Mesendoderm (in vitro differentiated cells): ENCODE data around the gene OPN4.

ENCODE experiments used
- DNase-seq: peaks from one replicate; pipeline ENCODE4 v3.0.0; 2013
- H2AK5ac ChIP-seq: 2 replicates; pipeline ENCODE4 v1.6.1; 2013; ENCODE audit warnings: low read length, inconsistent platforms
- H2BK120ac ChIP-seq: 2 replicates; pipeline ENCODE4 v1.6.1; 2013; ENCODE audit warnings: low read depth, mild to moderate bottlenecking, low read length, moderate library complexity, mixed read lengths
- H2BK15ac ChIP-seq: replicated peaks from 2 replicates; pipeline ENCODE4 v1.6.1; 2013; ENCODE audit warnings: low read depth, mild to moderate bottlenecking, moderate library complexity
- H2BK5ac ChIP-seq: 2 replicates; pipeline ENCODE4 v1.6.1; 2013; ENCODE audit warnings: low read length, inconsistent platforms
- H3K18ac ChIP-seq: 2 replicates; pipeline ENCODE4 v1.6.1; 2013; ENCODE audit warnings: mild to moderate bottlenecking, low read length, mixed read lengths
- H3K23ac ChIP-seq: one replicate; pipeline ENCODE4 v1.6.1; 2013; ENCODE audit warnings: low read length
- H3K27ac ChIP-seq: 2 replicates; pipeline ENCODE4 v1.5.1; 2013; ENCODE audit warnings: low read depth, mild to moderate bottlenecking, inconsistent platforms, low read length, moderate library complexity
- H3K27me3 ChIP-seq: 2 replicates; pipeline ENCODE4 v1.6.1; 2013; ENCODE audit warnings: low read length, control low read depth, mild to moderate bottlenecking, inconsistent platforms; ENCODE audit not compliant: insufficient read depth, poor library complexity
- H3K36me3 ChIP-seq: 2 replicates; pipeline ENCODE4 v1.6.1; 2013; ENCODE audit warnings: low read length, inconsistent platforms; ENCODE audit not compliant: control insufficient read depth, insufficient read depth
- H3K4ac ChIP-seq: one replicate; pipeline ENCODE4 v1.6.1; 2013; ENCODE audit warnings: low read depth, mild to moderate bottlenecking, low read length, moderate library complexity
- H3K4me1 ChIP-seq: 2 replicates; pipeline ENCODE4 v1.6.1; 2013; ENCODE audit warnings: low read depth, low read length, inconsistent platforms; ENCODE audit not compliant: control insufficient read depth
- H3K4me2 ChIP-seq: 2 replicates; pipeline ENCODE4 v1.6.1; 2013; ENCODE audit warnings: low read length
- H3K4me3 ChIP-seq: 2 replicates; pipeline ENCODE4 v1.5.1; 2013; ENCODE audit warnings: mild to moderate bottlenecking, low read length
- H3K56ac ChIP-seq: one replicate; pipeline ENCODE4 v1.6.1; 2013; ENCODE audit warnings: low read length
- H3K79me1 ChIP-seq: 2 replicates; pipeline ENCODE4 v1.6.1; 2013; ENCODE audit warnings: low read length, inconsistent platforms
- H3K79me2 ChIP-seq: 2 replicates; pipeline ENCODE4 v1.6.1; 2013; ENCODE audit warnings: mild to moderate bottlenecking, low read length; ENCODE audit not compliant: control insufficient read depth, insufficient read depth
- H3K9ac ChIP-seq: 2 replicates; pipeline ENCODE4 v1.6.1; 2013; ENCODE audit warnings: low read length, inconsistent platforms
- H4K5ac ChIP-seq: one replicate; pipeline ENCODE4 v1.6.1; 2013; ENCODE audit warnings: low read length
- H4K8ac ChIP-seq: one replicate; pipeline ENCODE4 v1.6.1; 2013; ENCODE audit warnings: low read depth, mild to moderate bottlenecking, control low read depth, low read length, moderate library complexity
- WGBS: extraction: QIAGEN DNeasy Blood & Tissue Kit; methylation state at CpG from one replicate; pipeline ENCODE4 v1.1.7; 2013; ENCODE audit warnings: low lambda C conversion rate, missing lambda C conversion rate; ENCODE audit not compliant: insufficient coverage; ENCODE audit errors: extremely low coverage; 5-methylcytosine and 5-hydroxymethylcytosine counted together

Gene OPN4

DNA sequence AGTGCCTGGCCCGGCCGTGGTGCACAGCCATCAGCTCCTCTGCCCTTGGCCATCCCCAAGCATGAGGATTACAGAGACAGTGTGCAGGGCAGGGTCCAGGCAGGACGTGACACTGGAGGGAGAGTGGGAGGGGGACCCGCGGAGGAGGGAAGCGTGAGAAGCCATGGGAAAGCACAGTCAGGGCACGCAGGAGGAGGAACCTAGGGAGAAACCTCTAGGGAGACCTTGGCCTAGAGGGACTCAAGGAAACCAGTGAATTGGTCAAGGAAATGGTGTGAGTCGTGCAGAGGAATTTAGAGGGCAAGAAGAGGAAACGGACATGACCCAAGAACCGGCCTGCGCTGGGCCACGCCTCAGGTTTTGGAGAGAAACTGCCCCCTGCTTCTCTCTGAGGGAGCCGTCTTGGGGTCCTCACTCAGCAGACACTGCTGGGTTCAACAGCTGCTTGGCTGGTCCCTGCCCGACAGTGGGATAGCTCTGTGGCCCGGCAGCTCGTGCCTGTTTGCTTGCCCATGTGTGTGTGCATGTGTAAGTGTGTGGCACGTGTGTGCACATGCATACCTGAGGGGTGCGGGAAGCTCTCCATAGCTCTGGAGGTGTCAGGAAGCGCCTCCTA lies 3.2 kb downstream of the OPN4 start:
- H3K27me3 ChIP-seq, result no peaks in the 10 kb centered on the region
- no peak overlapping the region for H2BK15ac ChIP-seq
- H4K5ac ChIP-seq, result no peak overlapping the region
- no peaks in the 10 kb centered on the region for H3K36me3 ChIP-seq
- no peak overlapping the region for H3K18ac ChIP-seq
- H3K9ac ChIP-seq, result no peak overlapping the region
- H2AK5ac ChIP-seq, result no peak overlapping the region
- H3K23ac ChIP-seq, result no peak overlapping the region
- no peak overlapping the region for H4K8ac ChIP-seq
- no CpG with 5 or more reads among the region's 19 CpGs for WGBS
- H2BK5ac ChIP-seq, result no peak overlapping the region
- H3K4me3 ChIP-seq, result no peak overlapping the region
- no peaks in the 10 kb centered on the region for H3K4me1 ChIP-seq
- no peaks in the 10 kb centered on the region for H3K79me1 ChIP-seq
- H3K79me2 ChIP-seq, result no peaks in the 10 kb centered on the region
- H3K27ac ChIP-seq, result no peak overlapping the region
- H3K4ac ChIP-seq, result no peak overlapping the region
- no peak overlapping the region for H2BK120ac ChIP-seq
- H3K4me2 ChIP-seq, result no peak overlapping the region
- no peak for DNase-seq
- no peak overlapping the region for H3K56ac ChIP-seq

DNA sequence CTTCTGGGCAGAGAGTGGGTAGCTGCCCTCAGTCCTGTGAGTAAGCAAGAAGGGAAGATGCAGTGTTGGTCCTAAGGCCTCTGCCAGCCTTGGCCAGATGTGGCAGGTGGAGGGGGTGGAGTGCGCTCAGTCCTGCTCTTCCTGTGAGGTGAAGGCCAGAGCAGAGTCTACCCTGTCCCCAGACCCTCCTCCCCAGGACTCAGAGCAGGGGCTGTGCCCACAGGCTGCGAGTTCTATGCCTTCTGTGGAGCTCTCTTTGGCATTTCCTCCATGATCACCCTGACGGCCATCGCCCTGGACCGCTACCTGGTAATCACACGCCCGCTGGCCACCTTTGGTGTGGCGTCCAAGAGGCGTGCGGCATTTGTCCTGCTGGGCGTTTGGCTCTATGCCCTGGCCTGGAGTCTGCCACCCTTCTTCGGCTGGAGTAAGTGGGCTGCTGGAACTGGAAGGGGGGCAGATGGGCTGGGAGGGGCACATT lies 4.0 kb downstream of the OPN4 start:
- Histone ChIP-seq H3K4me1 (no peaks in the 10 kb centered on the region), H3K79me1 (no peaks in the 10 kb centered on the region), H3K18ac (no peak overlapping the region), H3K9ac (no peak overlapping the region), H4K8ac (no peak overlapping the region), H2BK15ac (no peak overlapping the region), H3K4me2 (no peak overlapping the region), H3K4me3 (no peak overlapping the region), H3K27ac (no peak overlapping the region), H3K79me2 (no peaks in the 10 kb centered on the region), H2BK5ac (no peak overlapping the region), H3K36me3 (no peaks in the 10 kb centered on the region), H3K4ac (no peak overlapping the region), H2AK5ac (no peak overlapping the region), H3K56ac (no peak overlapping the region), H4K5ac (no peak overlapping the region), H3K27me3 (no peaks in the 10 kb centered on the region), H3K23ac (no peak overlapping the region), H2BK120ac (no peak overlapping the region)
- WGBS, result no CpG with 5 or more reads among the region's 12 CpGs
- DNase-seq, result no peak

DNA sequence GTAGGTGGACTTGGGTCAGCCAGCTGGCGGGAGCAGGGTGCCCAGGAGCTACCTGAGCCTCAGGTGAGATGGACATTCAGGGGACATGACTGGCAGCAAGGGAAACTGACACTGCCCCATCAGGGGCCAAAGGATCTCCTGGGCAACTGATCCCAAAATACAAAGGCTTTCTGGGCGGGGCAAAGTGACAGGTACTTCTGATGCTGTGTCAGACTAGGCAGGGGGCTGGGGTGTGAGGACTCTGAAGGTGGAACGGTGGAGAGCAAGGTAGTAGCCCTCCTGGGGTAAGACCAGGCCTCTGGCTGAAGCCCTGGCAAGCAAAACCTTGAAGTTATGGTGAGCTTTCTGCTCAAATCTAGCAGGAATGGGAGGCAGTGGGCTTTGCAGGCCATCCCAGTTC lies 4.4 kb downstream of the OPN4 start:
- Histone ChIP-seq H3K36me3 (no peaks in the 10 kb centered on the region), H3K4ac (no peak overlapping the region), H2BK5ac (no peak overlapping the region), H3K4me1 (no peaks in the 10 kb centered on the region), H3K9ac (no peak overlapping the region), H3K18ac (no peak overlapping the region), H3K23ac (no peak overlapping the region), H4K8ac (no peak overlapping the region), H4K5ac (no peak overlapping the region), H3K56ac (no peak overlapping the region), H3K79me2 (no peaks in the 10 kb centered on the region), H3K27me3 (no peaks in the 10 kb centered on the region), H3K27ac (no peak overlapping the region), H2BK120ac (no peak overlapping the region), H3K4me3 (no peak overlapping the region), H3K4me2 (no peak overlapping the region), H2AK5ac (no peak overlapping the region), H2BK15ac (no peak overlapping the region), H3K79me1 (no peaks in the 10 kb centered on the region)
- DNase-seq, result no peak
- no CpG with 5 or more reads among the region's 3 CpGs for WGBS

DNA sequence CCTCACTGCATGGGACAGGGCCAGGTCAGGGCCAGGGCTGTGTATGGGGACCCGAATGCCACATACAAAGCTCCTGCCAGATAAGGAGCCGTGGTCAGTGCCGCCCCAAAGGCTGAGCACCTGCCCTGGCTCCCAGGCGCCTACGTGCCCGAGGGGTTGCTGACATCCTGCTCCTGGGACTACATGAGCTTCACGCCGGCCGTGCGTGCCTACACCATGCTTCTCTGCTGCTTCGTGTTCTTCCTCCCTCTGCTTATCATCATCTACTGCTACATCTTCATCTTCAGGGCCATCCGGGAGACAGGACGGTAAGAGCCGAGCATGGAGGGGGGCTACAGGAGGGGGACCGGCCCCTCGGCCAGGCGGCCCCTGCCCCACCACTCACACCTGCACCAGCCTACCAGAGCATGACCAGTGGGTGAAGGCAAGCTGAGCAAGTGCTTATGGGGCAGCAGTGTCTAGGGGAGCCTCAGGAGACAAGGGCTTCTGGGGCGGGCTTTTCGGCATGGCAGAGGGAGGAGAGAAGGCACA lies 4.9 kb downstream of the OPN4 start:
- H3K23ac ChIP-seq, result no peak overlapping the region
- H3K18ac ChIP-seq, result no peak overlapping the region
- H2BK5ac ChIP-seq, result no peak overlapping the region
- no peaks in the 10 kb centered on the region for H3K36me3 ChIP-seq
- no peak overlapping the region for H2BK15ac ChIP-seq
- H3K56ac ChIP-seq, result no peak overlapping the region
- no peaks in the 10 kb centered on the region for H3K79me2 ChIP-seq
- no peak for DNase-seq
- H3K4me1 ChIP-seq, result no peaks in the 10 kb centered on the region
- no CpG with 5 or more reads among the region's 19 CpGs for WGBS
- no peak overlapping the region for H2BK120ac ChIP-seq
- no peak overlapping the region for H4K8ac ChIP-seq
- H2AK5ac ChIP-seq, result no peak overlapping the region
- H3K79me1 ChIP-seq, result no peaks in the 10 kb centered on the region
- H3K4ac ChIP-seq, result no peak overlapping the region
- H3K9ac ChIP-seq, result no peak overlapping the region
- H3K4me2 ChIP-seq, result no peak overlapping the region
- no peaks in the 10 kb centered on the region for H3K27me3 ChIP-seq
- H3K4me3 ChIP-seq, result no peak overlapping the region
- no peak overlapping the region for H4K5ac ChIP-seq
- H3K27ac ChIP-seq, result no peak overlapping the region

DNA sequence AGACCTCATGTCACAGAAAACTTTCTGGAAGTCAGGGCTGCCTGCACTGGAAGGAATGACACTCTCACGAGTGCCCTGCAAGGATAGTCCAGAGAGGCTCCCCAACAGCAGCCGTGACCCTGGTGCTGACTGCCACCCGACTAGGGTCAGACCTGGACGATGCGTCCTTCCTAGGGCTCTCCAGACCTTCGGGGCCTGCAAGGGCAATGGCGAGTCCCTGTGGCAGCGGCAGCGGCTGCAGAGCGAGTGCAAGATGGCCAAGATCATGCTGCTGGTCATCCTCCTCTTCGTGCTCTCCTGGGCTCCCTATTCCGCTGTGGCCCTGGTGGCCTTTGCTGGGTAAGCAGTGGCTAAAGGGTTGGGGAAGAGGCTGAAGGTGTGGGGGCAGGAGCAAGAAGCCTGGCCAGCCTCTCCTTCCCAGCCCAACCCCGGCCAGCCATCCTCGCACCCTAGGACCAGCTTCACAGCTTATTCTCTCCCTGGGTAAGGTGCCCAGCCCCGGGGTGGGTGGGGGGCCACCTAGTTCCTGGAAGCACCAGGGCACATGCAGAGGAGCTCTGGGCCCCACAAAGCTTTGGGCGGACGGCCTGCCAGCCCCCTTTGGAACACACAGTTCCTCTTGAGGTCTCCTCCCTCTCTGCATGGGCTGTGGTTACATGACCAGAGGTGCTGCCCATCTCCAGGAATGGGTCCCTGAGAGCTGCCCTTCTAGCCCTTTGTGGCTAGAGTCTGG lies 5.5 kb downstream of the OPN4 start:
- Histone ChIP-seq H3K4me1 (peaks cover under 1% of the 10 kb centered on the region), H3K9ac (no peak overlapping the region), H2BK5ac (no peak overlapping the region), H3K56ac (no peak overlapping the region), H3K36me3 (no peaks in the 10 kb centered on the region), H2BK120ac (no peak overlapping the region), H3K18ac (no peak overlapping the region), H4K5ac (no peak overlapping the region), H3K27ac (no peak overlapping the region), H4K8ac (no peak overlapping the region), H2BK15ac (no peak overlapping the region), H3K23ac (no peak overlapping the region), H3K4ac (no peak overlapping the region), H3K79me2 (no peaks in the 10 kb centered on the region), H2AK5ac (no peak overlapping the region), H3K27me3 (no peaks in the 10 kb centered on the region), H3K79me1 (no peaks in the 10 kb centered on the region), H3K4me2 (no peak overlapping the region), H3K4me3 (no peak overlapping the region)
- DNase-seq, result no peak
- WGBS, result no CpG with 5 or more reads among the region's 17 CpGs
